ENCODE measurements around the gene HRCT1. TPM values are rescaled to one million over a fixed set of nuclear protein-coding genes. Genes with fewer than 3 reads are reported as not detected.

Gene HRCT1
- total and polyA plus RNA-seq, 2 of the 4 experiments (the other 2 are of a cell fraction), result 1.1 to 3.9 TPM

DNA sequence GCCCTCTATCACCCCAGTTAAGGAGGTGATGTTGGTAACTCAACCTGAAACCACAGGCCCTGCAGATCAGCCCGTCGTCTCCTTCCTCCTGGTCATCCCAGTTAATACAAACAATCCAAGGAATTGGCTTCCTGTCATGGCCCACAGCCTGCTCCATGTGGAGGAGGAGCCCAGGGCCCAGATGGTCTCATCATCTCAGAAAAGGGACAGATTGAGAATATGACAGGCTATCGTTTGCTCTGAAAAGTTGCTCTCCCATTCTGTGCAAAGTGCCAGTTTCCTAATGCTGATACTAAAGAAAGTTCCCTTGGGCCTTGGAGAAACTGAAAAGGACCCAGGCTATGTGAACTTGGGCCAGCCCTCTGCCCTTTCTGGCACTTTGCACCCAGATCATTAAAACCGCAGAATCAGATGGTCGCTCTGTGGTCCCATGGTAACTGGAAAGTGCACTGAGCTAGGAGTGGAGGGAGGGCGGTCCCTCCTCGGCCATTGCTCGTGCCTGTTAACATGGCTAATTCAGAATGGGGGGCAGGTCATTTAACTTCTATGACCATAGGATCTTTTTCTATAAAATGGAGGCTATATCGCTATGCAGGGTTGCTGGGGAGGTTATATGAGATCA is 2.6 kb downstream of the HRCT1 start:
- H3K27me3 ChIP-seq (ENCODE audit: control insufficient read depth, insufficient read depth, low read length), result no peaks in the 10 kb centered on the region
- 17% methylated on average over 1 of the region's 9 CpGs; no CpG with 5 or more reads in 1 of the 2 experiments for WGBS, 2 experiments (ENCODE audit: extremely low coverage in 2 of 2, insufficient read length in 1 of 2)
- H2AK9ac ChIP-seq (replicated peaks; ENCODE audit: low read depth, low read length, poor library complexity), result peak overlapping the region; percentile 95
- H2AFZ ChIP-seq (replicated peaks; ENCODE audit: low read length, poor library complexity), result peak overlapping the region; percentile 85
- no peaks in the 10 kb centered on the region for H3K9me3 ChIP-seq (ENCODE audit: control insufficient read depth, insufficient read depth, low read length)
- peak overlapping the region; percentile 86 for H3K23ac ChIP-seq (ENCODE audit: low read depth, low read length)
- peak overlapping the region; percentile 100 for H3K4ac ChIP-seq (ENCODE audit: low read depth, low read length)
- peak overlapping the region; percentile 93 for H3K27ac ChIP-seq (ENCODE audit: insufficient read depth, low read length)
- peak overlapping the region; percentile 10 for H3K9ac ChIP-seq (ENCODE audit: low read depth, low read length)
- in situ Hi-C loops (cut with MboI; ENCODE audit: low sequenced_read_pairs) (no loop called here), intact Hi-C loops (cut with micrococcal nuclease) (loop anchor here (1.0 kb wide), 1 partner anchor 118 kb away; no protein-coding TSS in a partner anchor), dilution Hi-C loops (cut with HindIII; ENCODE audit: low sequenced_read_pairs, unreplicated experiment) (no loop called here)
- peaks cover 26% of the 10 kb centered on the region for H3K9me1 ChIP-seq (ENCODE audit: insufficient read depth, low read length)
- ChIA-PET POLR2A (ENCODE audit: unreplicated experiment) (no interaction called here), CTCF (no interaction called here)
- H4K91ac ChIP-seq (ENCODE audit: insufficient read depth, low read depth, low read length), result peak overlapping the region; percentile 99
- peaks cover 0 to 36% of the 10 kb centered on the region in 2 experiments; a peak in 2 of 4 replicates for H3K79me1 ChIP-seq (ENCODE audit: low read depth in 1 of 2, low read length in 2 of 2)
- peak overlapping the region; percentile 98 for H2BK5ac ChIP-seq (ENCODE audit: low read depth, low read length, poor library complexity, severe bottlenecking)
- peak; percentile 7 for ATAC-seq (ENCODE audit: low read depth)
- no peak overlapping the region for H3K4me3 ChIP-seq (ENCODE audit: insufficient read depth, low read depth, low read length)
- peak overlapping the region; percentile 30 for H3K4me2 ChIP-seq (ENCODE audit: low read depth, low read length)
- TF ChIP-seq POLR2A (IDR thresholded peaks at IDR 0.05; ENCODE audit: low read depth, low read length) (no peak), MAFK (IDR thresholded peaks at IDR 0.05; ENCODE audit: low read depth, low read length) (no peak), RAD21 (IDR thresholded peaks at IDR 0.05; ENCODE audit: low read length) (no peak), SMC3 (IDR thresholded peaks at IDR 0.05; ENCODE audit: low read depth, low read length) (no peak), USF2 (IDR thresholded peaks at IDR 0.05; ENCODE audit: low read depth, low read length) (no peak), MXI1 (IDR thresholded peaks at IDR 0.05; ENCODE audit: borderline replicate concordance, low read depth, low read length) (no peak), RFX5 (IDR thresholded peaks at IDR 0.05; ENCODE audit: low read depth, low read length) (no peak), MAZ (IDR thresholded peaks at IDR 0.05; ENCODE audit: borderline replicate concordance, low read depth, low read length) (no peak), BHLHE40 (IDR thresholded peaks at IDR 0.05; ENCODE audit: low read depth, low read length) (no peak), RCOR1 (IDR thresholded peaks at IDR 0.05; ENCODE audit: insufficient replicate concordance, low read length) (no peak), FOS (IDR thresholded peaks at IDR 0.05; ENCODE audit: low read depth, low read length) (no peak), ELK1 (IDR thresholded peaks at IDR 0.05; ENCODE audit: borderline replicate concordance, low read depth, low read length) (no peak), CHD1 (IDR thresholded peaks at IDR 0.05; ENCODE audit: low read depth, low read length) (no peak)
- TF ChIP-seq, protein P1, sequence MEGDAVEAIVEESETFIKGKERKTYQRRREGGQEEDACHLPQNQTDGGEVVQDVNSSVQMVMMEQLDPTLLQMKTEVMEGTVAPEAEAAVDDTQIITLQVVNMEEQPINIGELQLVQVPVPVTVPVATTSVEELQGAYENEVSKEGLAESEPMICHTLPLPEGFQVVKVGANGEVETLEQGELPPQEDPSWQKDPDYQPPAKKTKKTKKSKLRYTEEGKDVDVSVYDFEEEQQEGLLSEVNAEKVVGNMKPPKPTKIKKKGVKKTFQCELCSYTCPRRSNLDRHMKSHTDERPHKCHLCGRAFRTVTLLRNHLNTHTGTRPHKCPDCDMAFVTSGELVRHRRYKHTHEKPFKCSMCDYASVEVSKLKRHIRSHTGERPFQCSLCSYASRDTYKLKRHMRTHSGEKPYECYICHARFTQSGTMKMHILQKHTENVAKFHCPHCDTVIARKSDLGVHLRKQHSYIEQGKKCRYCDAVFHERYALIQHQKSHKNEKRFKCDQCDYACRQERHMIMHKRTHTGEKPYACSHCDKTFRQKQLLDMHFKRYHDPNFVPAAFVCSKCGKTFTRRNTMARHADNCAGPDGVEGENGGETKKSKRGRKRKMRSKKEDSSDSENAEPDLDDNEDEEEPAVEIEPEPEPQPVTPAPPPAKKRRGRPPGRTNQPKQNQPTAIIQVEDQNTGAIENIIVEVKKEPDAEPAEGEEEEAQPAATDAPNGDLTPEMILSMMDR (conservative IDR thresholded peaks at IDR 0.05; ENCODE audit: low read depth, low read length), result no peak
- peaks cover 46% of the 10 kb centered on the region for H3K4me1 ChIP-seq (ENCODE audit: control insufficient read depth, insufficient read depth, low read length)
- DNase-seq, result peak; percentile 66
- H3K14ac ChIP-seq (replicated peaks; ENCODE audit: low read depth, low read length), result peak overlapping the region; percentile 99
- H4K5ac ChIP-seq (ENCODE audit: low read depth, low read length), result peak overlapping the region; percentile 95
- H3K36me3 ChIP-seq (ENCODE audit: control insufficient read depth, insufficient read depth, low read length), result no peaks in the 10 kb centered on the region
- peak overlapping the region; percentile 99 for H2BK120ac ChIP-seq (ENCODE audit: low read depth, low read length)
- H2BK20ac ChIP-seq (ENCODE audit: low read depth, low read length), result peak overlapping the region; percentile 98
- H2AK5ac ChIP-seq (ENCODE audit: low read depth, low read length), result peak overlapping the region; percentile 99
- H4K8ac ChIP-seq (ENCODE audit: low read depth in 2 of 2, low read length in 2 of 2), result peak overlapping the region; percentile 96 to 97
- peak overlapping the region; percentile 91 for H3K56ac ChIP-seq (ENCODE audit: extremely low read depth, insufficient read depth, low read length)
- peak overlapping the region; percentile 65 for H3K18ac ChIP-seq (ENCODE audit: low read depth, low read length)
- no peaks in the 10 kb centered on the region for H4K20me1 ChIP-seq (ENCODE audit: insufficient read depth, low read length)
- peak overlapping the region; percentile 79 for H2BK15ac ChIP-seq (ENCODE audit: low read depth, low read length)
- BruUV-seq (replicated peaks), result no TSS peak

Measured in IMR-90 (cell line).